ENCODE results near the gene SRA1.
"Not testable (repeated sequence)": the region's sequence is repeated elsewhere in the genome, so short reads cannot be mapped to it uniquely, and the experiment has no call there.

Gene SRA1

GRCh38 chr5:140557136-140557805, at the start of gene SRA1:
SRA1 (minus strand) TSS chr5:140557473; CDS start chr5:140557452, 21 bp downstream.
- peak; percentile 81 for DNase-seq

- no peak for DNase-seq
These were observed 49.8 kb upstream of the SRA1 start for GRCh38 chr5:140607031-140607430.

GRCh38 chr5:140605879-140606278, 48.6 kb upstream of the SRA1 start:
- DNase-seq, result no peak

GRCh38 chr5:140603734-140604133, 46.5 kb upstream of the SRA1 start:
- DNase-seq, result no peak

- not testable (repeated sequence) for DNase-seq
These were observed 46.1 kb upstream of the SRA1 start for GRCh38 chr5:140603446-140603698.

- DNase-seq, result no peak
These were observed 44.9 kb upstream of the SRA1 start for GRCh38 chr5:140602147-140602546.

- no peak for DNase-seq
These were observed 42.8 kb upstream of the SRA1 start for GRCh38 chr5:140600096-140600495.

GRCh38 chr5:140598836-140599235, 41.6 kb upstream of the SRA1 start:
- DNase-seq, result no peak

GRCh38 chr5:140596321-140596741, 39.1 kb upstream of the SRA1 start:
- DNase-seq, result no peak

- DNase-seq, result no peak
These were observed 38.4 kb upstream of the SRA1 start for GRCh38 chr5:140595538-140596300.

GRCh38 chr5:140594169-140594568, 36.9 kb upstream of the SRA1 start:
- DNase-seq, result no peak

GRCh38 chr5:140593070-140593469, 35.8 kb upstream of the SRA1 start:
- not testable (repeated sequence) for DNase-seq

- no peak for DNase-seq
These were observed 34.6 kb upstream of the SRA1 start for GRCh38 chr5:140591747-140592372.

- DNase-seq, result no peak
These were observed 33.6 kb upstream of the SRA1 start for GRCh38 chr5:140590861-140591260.

- no peak for DNase-seq
These were observed 31.2 kb upstream of the SRA1 start for GRCh38 chr5:140588311-140589070.

GRCh38 chr5:140587495-140587894, 30.2 kb upstream of the SRA1 start:
- DNase-seq, result no peak

- not testable (repeated sequence) for DNase-seq
These were observed 22.0 kb upstream of the SRA1 start for GRCh38 chr5:140579188-140579747.

GRCh38 chr5:140576776-140577201, 19.5 kb upstream of the SRA1 start:
- DNase-seq, result no peak

- DNase-seq, result no peak
These were observed 18.0 kb upstream of the SRA1 start for GRCh38 chr5:140575309-140575708.

GRCh38 chr5:140574165-140574564, 16.9 kb upstream of the SRA1 start:
- no peak for DNase-seq

- no peak for DNase-seq
These were observed 16.4 kb upstream of the SRA1 start for GRCh38 chr5:140573683-140574082.

GRCh38 chr5:140571105-140571504, 13.8 kb upstream of the SRA1 start:
- no peak for DNase-seq

- DNase-seq, result no peak
These were observed 13.2 kb upstream of the SRA1 start for GRCh38 chr5:140570488-140570887.
